Upper lobe of left lung (tissue), 6 donors: Measurements from ENCODE around the gene SRPRA. TPM values are rescaled to one million over a fixed set of nuclear protein-coding genes. Genes with fewer than 3 reads are reported as not detected.

Source experiments
- ATAC-seq, 2 donors: fragments of 200-7000 bp; cut with Tn5 transposase; one replicate each; pipeline ENCODE4 v1.9.1; 2022; ENCODE audit warnings: mild to moderate bottlenecking in 2 of 2, moderate library complexity in 2 of 2; ENCODE audit not compliant: low FRiP score in 2 of 2
- DNase-seq, 2 donors: peaks; one replicate each; pipeline ENCODE4 v3.0.0-alpha.2; 2019 to 2020
- H3K27ac ChIP-seq, 4 donors: fragments of 200-600 bp; sonication (generic); one replicate each; pipeline ENCODE4 v1.5.1; 2016 to 2019
- H3K27me3 ChIP-seq, 4 donors: fragments of 200-600 bp; sonication (generic); one replicate each; pipeline ENCODE4 v1.5.1; 2017 to 2019
- H3K36me3 ChIP-seq, 4 donors: fragments of 200-600 bp; sonication (generic); one replicate each; pipeline ENCODE4 v1.5.1; 2016 to 2019
- H3K4me1 ChIP-seq, 4 donors: fragments of 200-600 bp; sonication (generic); one replicate each; pipeline ENCODE4 v1.5.1; 2018 to 2019
- H3K4me3 ChIP-seq, 4 donors: fragments of 200-600 bp; sonication (generic); one replicate each; pipeline ENCODE4 v1.5.1; 2017 to 2019; ENCODE audit warnings: mild to moderate bottlenecking in 2 of 4, moderate library complexity in 1 of 4
- H3K9me3 ChIP-seq, 4 donors: fragments of 200-600 bp; sonication (generic); one replicate each; pipeline ENCODE4 v1.5.1; 2018 to 2019
- EP300 ChIP-seq, 4 donors: sonication (generic); formaldehyde crosslinking; IDR thresholded peaks; one replicate each; pipeline ENCODE4 v1.5.1; 2017; ENCODE audit warnings: antibody characterized with exemption in 4 of 4, control low read depth in 2 of 4
- POLR2A ChIP-seq, 4 donors: fragments of 450-650 bp; IDR thresholded peaks; one replicate each; pipeline ENCODE4 v1.5.1; 2016 to 2017; ENCODE audit warnings: antibody characterized with exemption in 4 of 4, mild to moderate bottlenecking in 2 of 4
- POLR2AphosphoS5 ChIP-seq, 2 donors: sonication (generic); formaldehyde crosslinking; IDR thresholded peaks; one replicate each; pipeline ENCODE4 v1.5.1; 2017; ENCODE audit warnings: antibody characterized with exemption in 2 of 2
- WGBS, 2 donors: methylation state at CpG; one replicate each; pipeline ENCODE4 v1.1.5; 2017 to 2018; 5-methylcytosine and 5-hydroxymethylcytosine counted together
- total RNA-seq, 6 donors: library from RNA; depleted of rRNA in 4 of 6; stranded (reverse); fragments of >200 nt in 4 of 6; gene quantifications; one replicate each; pipeline versions ENCODE4 v1.1.0 to v1.2.1, GENCODE V29; 2016 to 2021
- TF ChIP-seq, protein P1 (sequence below), 6 experiments: fragments of 450-650 bp in 4 of 6; fragments of 200-600 bp in 2 of 6; sonication (generic) in 2 of 6; IDR thresholded peaks; one replicate each; pipeline ENCODE4 v1.5.1; 2016 to 2019; ENCODE audit warnings: antibody characterized with exemption in 6 of 6
- donor health status: DM: no; HTN: no; CAD: no; lungs with moderate emphysema.
- donor health status: DM: no; HTN: yes; CAD: no; lungs with severe emphysema.

The SRPRA gene
- total RNA-seq, 6 donors from 2014 or later, result 76.0 to 131 (median 113) TPM

DNA sequence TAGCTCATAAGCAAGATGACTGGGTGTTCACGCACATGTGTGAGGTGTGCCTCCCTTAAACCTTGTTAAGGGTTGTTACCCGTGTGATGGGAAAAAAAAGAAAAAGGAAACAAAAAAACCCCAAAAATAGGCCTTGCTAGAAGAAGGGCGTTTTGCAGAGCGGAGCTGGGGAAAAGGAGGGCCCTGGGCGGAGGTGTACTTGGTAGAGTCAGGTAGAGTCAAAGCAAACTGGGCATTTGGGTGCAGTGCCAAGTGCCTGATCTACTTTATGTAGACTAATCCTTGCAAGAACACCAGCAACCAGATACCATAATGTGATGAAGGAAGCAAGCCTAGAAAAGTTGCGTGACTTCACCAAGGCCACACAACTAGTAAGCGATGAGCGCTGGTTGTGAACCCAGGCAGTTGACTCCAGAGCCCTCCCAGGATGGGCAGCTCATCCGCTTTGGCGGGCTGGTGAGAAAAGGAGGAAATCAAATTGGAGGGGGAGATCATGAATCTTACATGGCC, 13.0 kb upstream of the SRPRA start:
- WGBS, 2 donors, result 80 to 82% methylated on average over 10 of the region's 10 CpGs
- Histone ChIP-seq H3K27ac (peak overlapping the region in 3 of 4 donors; percentile 89 to 98 (median 94)), H3K27me3 (no peaks in the 10 kb centered on the region), H3K36me3 (peaks cover 0 to 11% (median 8%) of the 10 kb centered on the region in 4 donors), H3K4me1 (peaks cover 26 to 48% (median 37%) of the 10 kb centered on the region in 4 donors), H3K9me3 (no peaks in the 10 kb centered on the region), H3K4me3 (peak overlapping the region in 2 of 4 donors; percentile 64 to 82)
- DNase-seq (no peak), ATAC-seq (no peak)
- no peak for TF ChIP-seq POLR2A (IDR thresholded peaks at IDR 0.05)
- no peak for TF ChIP-seq POLR2AphosphoS5 (IDR thresholded peaks at IDR 0.05)
- TF ChIP-seq, protein P1, sequence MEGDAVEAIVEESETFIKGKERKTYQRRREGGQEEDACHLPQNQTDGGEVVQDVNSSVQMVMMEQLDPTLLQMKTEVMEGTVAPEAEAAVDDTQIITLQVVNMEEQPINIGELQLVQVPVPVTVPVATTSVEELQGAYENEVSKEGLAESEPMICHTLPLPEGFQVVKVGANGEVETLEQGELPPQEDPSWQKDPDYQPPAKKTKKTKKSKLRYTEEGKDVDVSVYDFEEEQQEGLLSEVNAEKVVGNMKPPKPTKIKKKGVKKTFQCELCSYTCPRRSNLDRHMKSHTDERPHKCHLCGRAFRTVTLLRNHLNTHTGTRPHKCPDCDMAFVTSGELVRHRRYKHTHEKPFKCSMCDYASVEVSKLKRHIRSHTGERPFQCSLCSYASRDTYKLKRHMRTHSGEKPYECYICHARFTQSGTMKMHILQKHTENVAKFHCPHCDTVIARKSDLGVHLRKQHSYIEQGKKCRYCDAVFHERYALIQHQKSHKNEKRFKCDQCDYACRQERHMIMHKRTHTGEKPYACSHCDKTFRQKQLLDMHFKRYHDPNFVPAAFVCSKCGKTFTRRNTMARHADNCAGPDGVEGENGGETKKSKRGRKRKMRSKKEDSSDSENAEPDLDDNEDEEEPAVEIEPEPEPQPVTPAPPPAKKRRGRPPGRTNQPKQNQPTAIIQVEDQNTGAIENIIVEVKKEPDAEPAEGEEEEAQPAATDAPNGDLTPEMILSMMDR (IDR thresholded peaks at IDR 0.05), result no peak
- no peak for TF ChIP-seq EP300 (IDR thresholded peaks at IDR 0.05)

DNA sequence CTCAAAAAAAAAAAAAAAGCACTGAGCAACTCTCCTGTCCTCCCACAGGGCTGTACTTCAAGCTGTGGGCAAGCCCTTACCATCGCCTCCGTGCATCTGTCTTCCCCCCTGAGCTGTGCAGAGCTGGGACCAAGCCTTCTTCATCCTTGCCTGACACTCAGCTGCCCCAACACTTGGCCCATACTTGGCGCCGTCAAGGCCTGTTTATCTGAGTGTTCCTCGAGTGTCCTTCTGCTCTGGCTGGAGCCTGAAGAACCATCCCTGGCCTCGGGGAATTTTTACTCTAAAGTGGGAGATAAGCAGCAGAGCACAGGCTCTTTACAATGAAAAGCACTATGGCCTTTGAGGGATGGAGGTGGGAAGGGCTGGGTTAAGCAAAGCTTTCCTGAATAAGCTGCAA, 12.6 kb upstream of the SRPRA start:
- WGBS, 2 donors, result 59 to 61% methylated on average over 6 of the region's 6 CpGs
- Histone ChIP-seq H3K27ac (peak overlapping the region in 3 of 4 donors; percentile 13 to 98 (median 19)), H3K4me1 (peaks cover 26 to 48% (median 37%) of the 10 kb centered on the region in 4 donors), H3K36me3 (peaks cover 0 to 13% (median 9%) of the 10 kb centered on the region in 4 donors), H3K9me3 (no peaks in the 10 kb centered on the region), H3K4me3 (no peak overlapping the region), H3K27me3 (no peaks in the 10 kb centered on the region)
- peak in 1 of 2 donors; percentile 78 for DNase-seq
- no peak for TF ChIP-seq POLR2A (IDR thresholded peaks at IDR 0.05)
- no peak for TF ChIP-seq EP300 (IDR thresholded peaks at IDR 0.05)
- peak in 1 of 2 donors; percentile 43 for TF ChIP-seq POLR2AphosphoS5 (IDR thresholded peaks at IDR 0.05)
- TF ChIP-seq, protein P1 (IDR thresholded peaks at IDR 0.05), result no peak
- peak in 1 of 2 donors; percentile 47 for ATAC-seq

- peaks cover 0 to 20% (median 13%) of the 10 kb centered on the region in 4 donors for H3K36me3 ChIP-seq
- H3K27me3 ChIP-seq, result no peaks in the 10 kb centered on the region
- peak overlapping the region; percentile 13 to 98 (median 42) for H3K27ac ChIP-seq
- H3K4me1 ChIP-seq, result peaks cover 26 to 48% (median 37%) of the 10 kb centered on the region in 4 donors
- ATAC-seq (no peak), DNase-seq (peak in 1 of 2 donors; percentile 67)
- 30 to 33% methylated on average over 5 of the region's 5 CpGs for WGBS, 2 donors
- H3K4me3 ChIP-seq, result no peak overlapping the region
- no peaks in the 10 kb centered on the region for H3K9me3 ChIP-seq
- peak; percentile 12 to 39 for TF ChIP-seq POLR2AphosphoS5 (IDR thresholded peaks at IDR 0.05)
- no peak for TF ChIP-seq POLR2A (IDR thresholded peaks at IDR 0.05)
- no peak for TF ChIP-seq EP300 (IDR thresholded peaks at IDR 0.05)
- TF ChIP-seq, protein P1 (IDR thresholded peaks at IDR 0.05), result no peak
These were observed 11.9 kb upstream of the SRPRA start for GRCh38 chr11:126280595-126280994.

DNA sequence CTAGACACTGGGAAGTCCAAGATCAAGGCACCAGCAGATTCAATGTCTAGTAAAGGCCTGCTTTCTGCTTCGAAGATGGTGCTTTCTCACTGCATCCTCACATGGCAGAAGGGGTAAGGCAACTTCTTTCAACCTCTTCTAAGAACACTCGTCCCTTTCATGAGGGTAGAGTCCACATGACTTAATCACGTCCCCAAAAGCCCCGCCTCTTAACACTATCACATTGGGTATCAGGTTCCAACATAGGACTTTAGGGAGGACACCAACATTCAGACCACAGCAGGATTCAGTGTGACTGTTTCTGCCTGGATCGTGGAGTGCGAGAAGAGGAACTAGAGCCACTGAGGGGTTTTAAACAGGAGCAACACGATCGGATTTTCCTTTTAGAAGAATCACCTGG, 10.5 kb upstream of the SRPRA start:
- TF ChIP-seq POLR2AphosphoS5 (IDR thresholded peaks at IDR 0.05) (no peak), POLR2A (IDR thresholded peaks at IDR 0.05) (no peak)
- ATAC-seq (no peak), DNase-seq (no peak)
- 80 to 86% methylated on average over 8 of the region's 8 CpGs for WGBS, 2 donors
- peaks cover 0 to 34% (median 22%) of the 10 kb centered on the region in 4 donors for H3K36me3 ChIP-seq
- H3K9me3 ChIP-seq, result no peaks in the 10 kb centered on the region
- H3K4me1 ChIP-seq, result peaks cover 18 to 37% (median 28%) of the 10 kb centered on the region in 4 donors
- no peak overlapping the region for H3K27ac ChIP-seq
- H3K4me3 ChIP-seq, result no peak overlapping the region
- H3K27me3 ChIP-seq, result no peaks in the 10 kb centered on the region

- Histone ChIP-seq H3K4me3 (no peak overlapping the region), H3K4me1 (peaks cover 16 to 27% (median 22%) of the 10 kb centered on the region in 4 donors), H3K36me3 (peaks cover 0 to 48% (median 31%) of the 10 kb centered on the region in 4 donors), H3K27ac (no peak overlapping the region), H3K27me3 (no peaks in the 10 kb centered on the region), H3K9me3 (no peaks in the 10 kb centered on the region)
- DNase-seq (no peak), ATAC-seq (peak in 1 of 2 donors; percentile 3)
- TF ChIP-seq EP300 (IDR thresholded peaks at IDR 0.05) (no peak), POLR2AphosphoS5 (IDR thresholded peaks at IDR 0.05) (no peak), POLR2A (IDR thresholded peaks at IDR 0.05) (no peak)
- TF ChIP-seq, protein P1 (IDR thresholded peaks at IDR 0.05), result no peak
- WGBS, 2 donors, result 95 to 96% methylated on average over 4 of the region's 4 CpGs
These were observed 9.1 kb upstream of the SRPRA start for GRCh38 chr11:126277780-126278179.
